Activated naive CD8-positive, alpha-beta T cell treated with anti-CD3 and anti-CD28 coated beads, Interleukin-2, amount 50 U/mL, for 16 hours (primary cell): Measurements from ENCODE around the gene GPX3.

Source experiments
- DNase-seq: peaks from one replicate; pipeline ENCODE4 v3.0.0-alpha.2; 2020; ENCODE audit warnings: low read depth, low spot score

GPX3 gene

GRCh38 chr5:151056379-151057325 lies 36.3 kb downstream of the GPX3 start:
- no peak for DNase-seq

GRCh38 chr5:151058301-151058700 lies 37.9 kb downstream of the GPX3 start:
- no peak for DNase-seq

GRCh38 chr5:151058891-151059489 lies 38.6 kb downstream of the GPX3 start:
- no peak for DNase-seq

- no peak for DNase-seq
Observed at GRCh38 chr5:151060742-151061141, 40.4 kb downstream of the GPX3 start.

GRCh38 chr5:151062405-151063141 lies 42.2 kb downstream of the GPX3 start:
- no peak for DNase-seq

- DNase-seq: no peak
Observed at GRCh38 chr5:151063142-151063989, 43.0 kb downstream of the GPX3 start.

- no peak for DNase-seq
Observed at GRCh38 chr5:151064916-151065499, 44.6 kb downstream of the GPX3 start.

GRCh38 chr5:151065609-151066008 lies 45.2 kb downstream of the GPX3 start:
- DNase-seq: no peak

GRCh38 chr5:151066920-151067319 lies 46.5 kb downstream of the GPX3 start:
- DNase-seq: no peak

- DNase-seq: no peak
Observed at GRCh38 chr5:151067632-151068432, 47.4 kb downstream of the GPX3 start.

GRCh38 chr5:151068433-151069197 lies 48.2 kb downstream of the GPX3 start:
- DNase-seq: no peak

GRCh38 chr5:151070449-151070848 lies 50.1 kb downstream of the GPX3 start:
- no peak for DNase-seq

GRCh38 chr5:151071021-151071420 lies 50.6 kb downstream of the GPX3 start:
- no peak for DNase-seq

- no peak for DNase-seq
Observed at GRCh38 chr5:151071848-151072629, 51.6 kb downstream of the GPX3 start.

- no peak for DNase-seq
Observed at GRCh38 chr5:151072630-151073025, 52.2 kb downstream of the GPX3 start.

GRCh38 chr5:151073280-151073679 lies 52.9 kb downstream of the GPX3 start:
- DNase-seq: no peak

GRCh38 chr5:151074557-151074956 lies 54.2 kb downstream of the GPX3 start:
- no peak for DNase-seq

GRCh38 chr5:151075698-151076331 lies 55.4 kb downstream of the GPX3 start:
- DNase-seq: no peak
